Measurements from ENCODE around the gene CLEC4C.
"Not testable (repeated sequence)": the region's sequence is repeated elsewhere in the genome, so short reads cannot be mapped to it uniquely, and the experiment has no call there.

CLEC4C gene

GRCh38 chr12:7758766-7759140, 11.6 kb upstream of the CLEC4C start:
- Histone ChIP-seq H3K4me1 (ENCODE audit: control insufficient read depth, insufficient read depth, low read length, poor library complexity, severe bottlenecking) (no peaks in the 10 kb centered on the region), H3K36me3 (ENCODE audit: control insufficient read depth, insufficient read depth, low read length) (no peaks in the 10 kb centered on the region), H3K27me3 (replicated peaks; ENCODE audit: control insufficient read depth, insufficient read depth, low read length, poor library complexity, severe bottlenecking) (no peaks in the 10 kb centered on the region), H3K27ac (ENCODE audit: insufficient read depth, low read length, poor library complexity, severe bottlenecking) (no peak overlapping the region), H3K4me3 (ENCODE audit: insufficient read depth, low read depth, low read length, poor library complexity, severe bottlenecking) (no peak overlapping the region), H3K9me3 (ENCODE audit: control insufficient read depth, low read length) (no peaks in the 10 kb centered on the region)
- no peak for DNase-seq

- H3K27me3 ChIP-seq (replicated peaks; ENCODE audit: control insufficient read depth, insufficient read depth, low read length, poor library complexity, severe bottlenecking), result no peaks in the 10 kb centered on the region
- H3K4me3 ChIP-seq (ENCODE audit: insufficient read depth, low read depth, low read length, poor library complexity, severe bottlenecking), result no peak overlapping the region
- no peaks in the 10 kb centered on the region for H3K4me1 ChIP-seq (ENCODE audit: control insufficient read depth, insufficient read depth, low read length, poor library complexity, severe bottlenecking)
- no peaks in the 10 kb centered on the region for H3K9me3 ChIP-seq (ENCODE audit: control insufficient read depth, low read length)
- H3K36me3 ChIP-seq (ENCODE audit: control insufficient read depth, insufficient read depth, low read length), result no peaks in the 10 kb centered on the region
- H3K27ac ChIP-seq (ENCODE audit: insufficient read depth, low read length, poor library complexity, severe bottlenecking), result no peak overlapping the region
- DNase-seq, result no peak
Observed at GRCh38 chr12:7756993-7757392, 9.8 kb upstream of the CLEC4C start.

- DNase-seq; H3K4me3 ChIP-seq (ENCODE audit: insufficient read depth, low read depth, low read length, poor library complexity, severe bottlenecking); H3K36me3 ChIP-seq (ENCODE audit: control insufficient read depth, insufficient read depth, low read length); H3K27me3 ChIP-seq (replicated peaks; ENCODE audit: control insufficient read depth, insufficient read depth, low read length, poor library complexity, severe bottlenecking); H3K4me1 ChIP-seq (ENCODE audit: control insufficient read depth, insufficient read depth, low read length, poor library complexity, severe bottlenecking); H3K27ac ChIP-seq (ENCODE audit: insufficient read depth, low read length, poor library complexity, severe bottlenecking); H3K9me3 ChIP-seq (ENCODE audit: control insufficient read depth, low read length): not testable (repeated sequence)
Observed at GRCh38 chr12:7755668-7756067, 8.5 kb upstream of the CLEC4C start.

- H3K9me3 ChIP-seq (ENCODE audit: control insufficient read depth, low read length); H3K4me1 ChIP-seq (ENCODE audit: control insufficient read depth, insufficient read depth, low read length, poor library complexity, severe bottlenecking); DNase-seq; H3K36me3 ChIP-seq (ENCODE audit: control insufficient read depth, insufficient read depth, low read length); H3K4me3 ChIP-seq (ENCODE audit: insufficient read depth, low read depth, low read length, poor library complexity, severe bottlenecking); H3K27ac ChIP-seq (ENCODE audit: insufficient read depth, low read length, poor library complexity, severe bottlenecking); H3K27me3 ChIP-seq (replicated peaks; ENCODE audit: control insufficient read depth, insufficient read depth, low read length, poor library complexity, severe bottlenecking): not testable (repeated sequence)
Observed at GRCh38 chr12:7751941-7752922, 5.1 kb upstream of the CLEC4C start.

- no peak for DNase-seq
- no peaks in the 10 kb centered on the region for H3K4me1 ChIP-seq (ENCODE audit: control insufficient read depth, insufficient read depth, low read length, poor library complexity, severe bottlenecking)
- no peak overlapping the region for H3K4me3 ChIP-seq (ENCODE audit: insufficient read depth, low read depth, low read length, poor library complexity, severe bottlenecking)
- no peaks in the 10 kb centered on the region for H3K36me3 ChIP-seq (ENCODE audit: control insufficient read depth, insufficient read depth, low read length)
- H3K9me3 ChIP-seq (ENCODE audit: control insufficient read depth, low read length), result no peaks in the 10 kb centered on the region
- no peak overlapping the region for H3K27ac ChIP-seq (ENCODE audit: insufficient read depth, low read length, poor library complexity, severe bottlenecking)
- H3K27me3 ChIP-seq (replicated peaks; ENCODE audit: control insufficient read depth, insufficient read depth, low read length, poor library complexity, severe bottlenecking), result no peaks in the 10 kb centered on the region
Observed at GRCh38 chr12:7751394-7751793, 4.2 kb upstream of the CLEC4C start.

GRCh38 chr12:7750350-7750749, 3.2 kb upstream of the CLEC4C start:
- Histone ChIP-seq H3K27ac (ENCODE audit: insufficient read depth, low read length, poor library complexity, severe bottlenecking) (no peak overlapping the region), H3K27me3 (replicated peaks; ENCODE audit: control insufficient read depth, insufficient read depth, low read length, poor library complexity, severe bottlenecking) (no peaks in the 10 kb centered on the region), H3K4me3 (ENCODE audit: insufficient read depth, low read depth, low read length, poor library complexity, severe bottlenecking) (no peak overlapping the region), H3K9me3 (ENCODE audit: control insufficient read depth, low read length) (no peaks in the 10 kb centered on the region), H3K36me3 (ENCODE audit: control insufficient read depth, insufficient read depth, low read length) (no peaks in the 10 kb centered on the region), H3K4me1 (ENCODE audit: control insufficient read depth, insufficient read depth, low read length, poor library complexity, severe bottlenecking) (no peaks in the 10 kb centered on the region)
- no peak for DNase-seq

- Histone ChIP-seq H3K4me3 (ENCODE audit: insufficient read depth, low read depth, low read length, poor library complexity, severe bottlenecking) (no peak overlapping the region), H3K9me3 (ENCODE audit: control insufficient read depth, low read length) (no peaks in the 10 kb centered on the region), H3K27ac (ENCODE audit: insufficient read depth, low read length, poor library complexity, severe bottlenecking) (no peak overlapping the region), H3K36me3 (ENCODE audit: control insufficient read depth, insufficient read depth, low read length) (no peaks in the 10 kb centered on the region), H3K4me1 (ENCODE audit: control insufficient read depth, insufficient read depth, low read length, poor library complexity, severe bottlenecking) (no peaks in the 10 kb centered on the region), H3K27me3 (replicated peaks; ENCODE audit: control insufficient read depth, insufficient read depth, low read length, poor library complexity, severe bottlenecking) (no peaks in the 10 kb centered on the region)
- no peak for DNase-seq
Observed at GRCh38 chr12:7749442-7749841, 2.3 kb upstream of the CLEC4C start.

- H3K36me3 ChIP-seq (ENCODE audit: control insufficient read depth, insufficient read depth, low read length), result no peaks in the 10 kb centered on the region
- H3K4me1 ChIP-seq (ENCODE audit: control insufficient read depth, insufficient read depth, low read length, poor library complexity, severe bottlenecking), result no peaks in the 10 kb centered on the region
- no peak overlapping the region for H3K4me3 ChIP-seq (ENCODE audit: insufficient read depth, low read depth, low read length, poor library complexity, severe bottlenecking)
- DNase-seq, result no peak
- no peaks in the 10 kb centered on the region for H3K9me3 ChIP-seq (ENCODE audit: control insufficient read depth, low read length)
- H3K27ac ChIP-seq (ENCODE audit: insufficient read depth, low read length, poor library complexity, severe bottlenecking), result no peak overlapping the region
- H3K27me3 ChIP-seq (replicated peaks; ENCODE audit: control insufficient read depth, insufficient read depth, low read length, poor library complexity, severe bottlenecking), result no peaks in the 10 kb centered on the region
Observed at GRCh38 chr12:7748852-7749251, 1.7 kb upstream of the CLEC4C start.

- no peak overlapping the region for H3K27ac ChIP-seq (ENCODE audit: insufficient read depth, low read length, poor library complexity, severe bottlenecking)
- no peak overlapping the region for H3K4me3 ChIP-seq (ENCODE audit: insufficient read depth, low read depth, low read length, poor library complexity, severe bottlenecking)
- no peak for DNase-seq
- no peaks in the 10 kb centered on the region for H3K9me3 ChIP-seq (ENCODE audit: control insufficient read depth, low read length)
- H3K27me3 ChIP-seq (replicated peaks; ENCODE audit: control insufficient read depth, insufficient read depth, low read length, poor library complexity, severe bottlenecking), result no peaks in the 10 kb centered on the region
- H3K4me1 ChIP-seq (ENCODE audit: control insufficient read depth, insufficient read depth, low read length, poor library complexity, severe bottlenecking), result no peaks in the 10 kb centered on the region
- no peaks in the 10 kb centered on the region for H3K36me3 ChIP-seq (ENCODE audit: control insufficient read depth, insufficient read depth, low read length)
Observed at GRCh38 chr12:7732993-7733392, 14.2 kb downstream of the CLEC4C start.

GRCh38 chr12:7731486-7731885, 15.7 kb downstream of the CLEC4C start:
- Histone ChIP-seq H3K9me3 (ENCODE audit: control insufficient read depth, low read length) (no peaks in the 10 kb centered on the region), H3K27ac (ENCODE audit: insufficient read depth, low read length, poor library complexity, severe bottlenecking) (no peak overlapping the region), H3K27me3 (replicated peaks; ENCODE audit: control insufficient read depth, insufficient read depth, low read length, poor library complexity, severe bottlenecking) (no peaks in the 10 kb centered on the region), H3K4me3 (ENCODE audit: insufficient read depth, low read depth, low read length, poor library complexity, severe bottlenecking) (no peak overlapping the region), H3K4me1 (ENCODE audit: control insufficient read depth, insufficient read depth, low read length, poor library complexity, severe bottlenecking) (no peaks in the 10 kb centered on the region), H3K36me3 (ENCODE audit: control insufficient read depth, insufficient read depth, low read length) (no peaks in the 10 kb centered on the region)
- DNase-seq, result no peak

Measured in effector memory CD4-positive, alpha-beta T cell (primary cell).